HCT116 (cell line): ENCODE results near the gene FAM131A. TPM values are rescaled to one million over a fixed set of nuclear protein-coding genes. Genes with fewer than 3 reads are reported as not detected.

Source experiments
- ATAC-seq: fragments of 200-7000 bp; cut with Tn5 transposase; 2 replicates; pipeline ENCODE4 v1.9.1; 2020; ENCODE audit warnings: mild to moderate bottlenecking, moderate library complexity
- BruUV-seq: library from RNA; stranded (reverse); fragments of 400-500 nt; replicated peaks from 2 replicates; lab custom pipeline; 2021; lab: Mats Ljungman, UMichigan
- CTCF ChIA-PET: fragments of 300-600 bp; sonication (Branson Sonifier 250); formaldehyde crosslinking; loops from one replicate; lab custom pipeline; 2021; ENCODE audit warnings: antibody characterized with exemption; lab: Charles Lee
- POLR2A ChIA-PET: fragments of 300-600, 350-600 bp; sonication (Branson Sonifier 250); formaldehyde crosslinking; loops from one replicate; lab custom pipeline; 2021; ENCODE audit warnings: antibody characterized with exemption; lab: Charles Lee
- RAD21 ChIA-PET, 2 experiments: fragments of 300-600 bp; sonication (Branson Sonifier 250); formaldehyde crosslinking; loops; one replicate each; lab custom pipeline; 2023; ENCODE audit warnings: low total read pairs in 2 of 2; ENCODE audit not compliant: uncharacterized antibody in 2 of 2, unreplicated experiment in 2 of 2, low non-redundant PET in 1 of 2; lab: Charles Lee
- DNase-seq: peaks from one replicate; pipeline ENCODE4 v3.0.0-alpha.2; 2010; ENCODE audit warnings: low read depth, low spot score
- H2AFZ ChIP-seq: fragments of 200-600 bp; shearing (Covaris generic), sonication (generic); 2 replicates; pipeline ENCODE4 v1.6.1; 2017; ENCODE audit warnings: low read depth, mixed run types, mixed read lengths, antibody characterized with exemption, low read length; ENCODE audit not compliant: poor library complexity, severe bottlenecking
- H3K27ac ChIP-seq: 2 replicates; pipeline ENCODE4 v1.5.1; 2012; ENCODE audit warnings: low read depth, low read length
- H3K27me3 ChIP-seq: fragments of 200-600 bp; sonication (generic); 2 replicates; pipeline ENCODE4 v1.6.1; 2016; ENCODE audit warnings: mixed run types, low read length, mixed read lengths; ENCODE audit not compliant: insufficient read depth
- H3K36me3 ChIP-seq, 2 experiments: fragments of 200-500 bp in 1 of 2; fragments of 200-600 bp in 1 of 2; sonication (Bioruptor generic) in 1 of 2; sonication (generic) in 1 of 2; 2 replicates each; pipeline versions ENCODE4 v1.5.1 to v1.6.1; 2014 to 2016; ENCODE audit warnings: low read length in 2 of 2, inconsistent platforms in 1 of 2, mixed read lengths in 1 of 2, mixed run types in 1 of 2; ENCODE audit not compliant: insufficient read depth in 2 of 2, control insufficient read depth in 1 of 2
- H3K4me1 ChIP-seq, 2 experiments: fragments of 200-600 bp in 1 of 2; sonication (generic) in 1 of 2; 2 replicates each; pipeline versions ENCODE4 v1.5.1 to v1.6.1; 2012 to 2017; ENCODE audit warnings: low read length in 2 of 2, inconsistent platforms in 1 of 2, mild to moderate bottlenecking in 1 of 2, mixed read lengths in 1 of 2, mixed run types in 1 of 2, moderate library complexity in 1 of 2; ENCODE audit not compliant: insufficient read depth in 2 of 2, control insufficient read depth in 1 of 2
- H3K4me2 ChIP-seq: fragments of 200-600 bp; sonication (generic); 2 replicates; pipeline ENCODE4 v1.6.1; 2017; ENCODE audit warnings: mixed run types, low read length, mixed read lengths
- H3K4me3 ChIP-seq, 2 experiments: fragments of 200-600 bp in 1 of 2; sonication (generic) in 1 of 2; replicated peaks in 1 of 2; 2 replicates each; pipeline ENCODE4 v1.5.1; 2011 to 2016; ENCODE audit warnings: low read length in 2 of 2, control low read depth in 1 of 2, low read depth in 1 of 2, mild to moderate bottlenecking in 1 of 2, mixed read lengths in 1 of 2, mixed run types in 1 of 2
- H3K79me2 ChIP-seq: fragments of 200-600 bp; sonication (generic); 2 replicates; pipeline ENCODE4 v1.6.1; 2017; ENCODE audit warnings: mild to moderate bottlenecking, mixed run types, low read length, moderate library complexity, mixed read lengths; ENCODE audit not compliant: insufficient read depth
- H3K9ac ChIP-seq: fragments of 200-600 bp; sonication (generic); 2 replicates; pipeline ENCODE4 v1.6.1; 2016; ENCODE audit warnings: low read length, mixed read lengths
- H3K9me2 ChIP-seq: fragments of 200-600 bp; sonication (generic), shearing (Covaris generic); 2 replicates; pipeline ENCODE4 v1.6.1; 2017; ENCODE audit warnings: mixed run types, mild to moderate bottlenecking, moderate library complexity; ENCODE audit not compliant: insufficient read depth
- H3K9me3 ChIP-seq, 2 experiments: fragments of 200-500 bp in 1 of 2; fragments of 200-600 bp in 1 of 2; sonication (Bioruptor generic) in 1 of 2; sonication (generic) in 1 of 2; 2 replicates each; pipeline ENCODE4 v1.6.1; 2014 to 2017; ENCODE audit warnings: low read length in 2 of 2, mixed read lengths in 2 of 2, inconsistent platforms in 1 of 2, low read depth in 1 of 2, mild to moderate bottlenecking in 1 of 2, mixed run types in 1 of 2, moderate library complexity in 1 of 2; ENCODE audit not compliant: control insufficient read depth in 1 of 2, insufficient read depth in 1 of 2
- H4K20me1 ChIP-seq: fragments of 200-600 bp; sonication (generic), shearing (Covaris generic); 2 replicates; pipeline ENCODE4 v1.6.1; 2017; ENCODE audit warnings: mixed run types, mild to moderate bottlenecking, moderate library complexity; ENCODE audit not compliant: insufficient read depth
- CBX3 ChIP-seq: IDR thresholded peaks from 2 replicates; pipeline ENCODE4 v1.6.1; 2012; ENCODE audit warnings: low read depth
- CEBPB ChIP-seq: IDR thresholded peaks from 2 replicates; pipeline ENCODE4 v1.6.1; 2012; ENCODE audit warnings: low read depth
- CTCF ChIP-seq, 3 experiments: fragments of 200-600 bp in 1 of 3; sonication (generic) in 1 of 3; IDR thresholded peaks in 2 of 3; conservative IDR thresholded peaks in 1 of 3; 2 replicates each; pipeline ENCODE4 v1.5.1; 2012 to 2017; ENCODE audit warnings: low read depth in 2 of 3, low read length in 2 of 3, antibody characterized with exemption in 1 of 3, borderline replicate concordance in 1 of 3, control low read depth in 1 of 3, mild to moderate bottlenecking in 1 of 3, mixed read lengths in 1 of 3, mixed run types in 1 of 3, moderate library complexity in 1 of 3; ENCODE audit not compliant: insufficient read depth in 1 of 3
- EZH2 ChIP-seq: fragments of 200-600 bp; sonication (generic); IDR thresholded peaks from 2 replicates; pipeline ENCODE4 v1.6.1; 2017; ENCODE audit warnings: antibody characterized with exemption, mixed run types
- FOSL1 ChIP-seq: IDR thresholded peaks from 2 replicates; pipeline ENCODE4 v1.6.1; 2012; ENCODE audit warnings: low read depth
- JUND ChIP-seq: IDR thresholded peaks from 2 replicates; pipeline ENCODE4 v1.6.1; 2012
- POLR2A ChIP-seq: IDR thresholded peaks from 2 replicates; pipeline ENCODE4 v1.7.0; 2011; ENCODE audit warnings: borderline replicate concordance; ENCODE audit not compliant: insufficient read depth, insufficient read length; ENCODE audit errors: extremely low read depth
- POLR2AphosphoS5 ChIP-seq: IDR thresholded peaks from 2 replicates; pipeline ENCODE4 v1.6.1; 2011; ENCODE audit warnings: mild to moderate bottlenecking, low read depth, low read length, moderate library complexity
- SP1 ChIP-seq: IDR thresholded peaks from 2 replicates; pipeline ENCODE4 v1.6.1; 2012; ENCODE audit warnings: low read depth
- SRF ChIP-seq: IDR thresholded peaks from 2 replicates; pipeline ENCODE4 v1.6.1; 2012; ENCODE audit warnings: low read depth
- YY1 ChIP-seq: IDR thresholded peaks from 2 replicates; pipeline ENCODE4 v1.6.1; 2011; ENCODE audit warnings: low read length, low read depth, moderate library complexity, mild to moderate bottlenecking; ENCODE audit not compliant: insufficient replicate concordance; ENCODE audit errors: extremely low read depth
- ZNF274 ChIP-seq: fragments of 200-500 bp; sonication (Bioruptor generic); IDR thresholded peaks from 2 replicates; pipeline ENCODE4 v1.6.1; 2014; ENCODE audit warnings: mild to moderate bottlenecking, low read depth, low read length, inconsistent platforms
- intact Hi-C: fragments of 100-400 bp; cut with micrococcal nuclease; formaldehyde crosslinking; loops from 2 replicates; pipeline ENCODE4 v1.10.0; 2022
- total RNA-seq: library from RNA; stranded (reverse); gene quantifications from one replicate; pipeline ENCODE4 v1.2.1, GENCODE V29; 2021; ENCODE audit not compliant: unreplicated experiment

Gene FAM131A
- total RNA-seq, 1 experiment from 2014 or later: 17.8 TPM

- Histone ChIP-seq H3K36me3 (peaks cover 19 to 21% of the 10 kb centered on the region in 2 experiments; a peak in 3 of 4 replicates), H3K9me3 (no peaks in the 10 kb centered on the region), H3K27ac (no peak overlapping the region; the same call in 1 of the 2 replicates), H3K4me2 (no peak overlapping the region), H3K9me2 (no peaks in the 10 kb centered on the region), H3K4me3 (no peak overlapping the region), H4K20me1 (no peaks in the 10 kb centered on the region), H2AFZ (no peak overlapping the region), H3K9ac (no peak overlapping the region), H3K79me2 (no peaks in the 10 kb centered on the region), H3K27me3 (no peaks in the 10 kb centered on the region), H3K4me1 (peaks cover 0 to 3% of the 10 kb centered on the region in 2 experiments; a peak in 1 of 4 replicates)
- ChIA-PET CTCF (no interaction called here), RAD21 (no interaction called here), POLR2A (interaction anchor here (1.4 kb wide), 1 partner anchor 10 kb away, joined by 4 read pairs; no protein-coding TSS in a partner anchor)
- no peak for TF ChIP-seq YY1
- no peak for TF ChIP-seq EZH2
- no peak for TF ChIP-seq SRF
- TF ChIP-seq FOSL1: no peak
- no peak for TF ChIP-seq JUND
- no peak for TF ChIP-seq SP1
- TF ChIP-seq POLR2AphosphoS5: no peak
- TF ChIP-seq CTCF (IDR thresholded peaks at IDR 0.05 in 2 of 3, conservative IDR thresholded peaks at IDR 0.05 in 1 of 3; ENCODE audit: borderline replicate concordance in 1 of 3, insufficient read depth in 1 of 3, low read depth in 2 of 3, low read length in 2 of 3): no peak
- no peak for TF ChIP-seq POLR2A
- TF ChIP-seq CEBPB: no peak
- no peak for TF ChIP-seq CBX3
- TF ChIP-seq ZNF274: no peak
- no TSS peak for BruUV-seq
- intact Hi-C loops: no loop called here
- no peak for ATAC-seq
- no peak for DNase-seq
Observed at GRCh38 chr3:184352149-184352785, 14.9 kb downstream of the FAM131A start.
